Mesendoderm (in vitro differentiated cells): ENCODE results near the gene KIF1A.
"Not testable (repeated sequence)": the region's sequence is repeated elsewhere in the genome, so short reads cannot be mapped to it uniquely, and the experiment has no call there.

Source experiments
- DNase-seq: peaks from one replicate; pipeline ENCODE4 v3.0.0; 2013
- H2AK5ac ChIP-seq: 2 replicates; pipeline ENCODE4 v1.6.1; 2013; ENCODE audit warnings: low read length, inconsistent platforms
- H2BK120ac ChIP-seq: 2 replicates; pipeline ENCODE4 v1.6.1; 2013; ENCODE audit warnings: low read depth, mild to moderate bottlenecking, low read length, moderate library complexity, mixed read lengths
- H2BK15ac ChIP-seq: replicated peaks from 2 replicates; pipeline ENCODE4 v1.6.1; 2013; ENCODE audit warnings: low read depth, mild to moderate bottlenecking, moderate library complexity
- H2BK5ac ChIP-seq: 2 replicates; pipeline ENCODE4 v1.6.1; 2013; ENCODE audit warnings: low read length, inconsistent platforms
- H3K18ac ChIP-seq: 2 replicates; pipeline ENCODE4 v1.6.1; 2013; ENCODE audit warnings: mild to moderate bottlenecking, low read length, mixed read lengths
- H3K23ac ChIP-seq: one replicate; pipeline ENCODE4 v1.6.1; 2013; ENCODE audit warnings: low read length
- H3K27ac ChIP-seq: 2 replicates; pipeline ENCODE4 v1.5.1; 2013; ENCODE audit warnings: low read depth, mild to moderate bottlenecking, inconsistent platforms, low read length, moderate library complexity
- H3K27me3 ChIP-seq: 2 replicates; pipeline ENCODE4 v1.6.1; 2013; ENCODE audit warnings: low read length, control low read depth, mild to moderate bottlenecking, inconsistent platforms; ENCODE audit not compliant: insufficient read depth, poor library complexity
- H3K36me3 ChIP-seq: 2 replicates; pipeline ENCODE4 v1.6.1; 2013; ENCODE audit warnings: low read length, inconsistent platforms; ENCODE audit not compliant: control insufficient read depth, insufficient read depth
- H3K4ac ChIP-seq: one replicate; pipeline ENCODE4 v1.6.1; 2013; ENCODE audit warnings: low read depth, mild to moderate bottlenecking, low read length, moderate library complexity
- H3K4me1 ChIP-seq: 2 replicates; pipeline ENCODE4 v1.6.1; 2013; ENCODE audit warnings: low read depth, low read length, inconsistent platforms; ENCODE audit not compliant: control insufficient read depth
- H3K4me2 ChIP-seq: 2 replicates; pipeline ENCODE4 v1.6.1; 2013; ENCODE audit warnings: low read length
- H3K4me3 ChIP-seq: 2 replicates; pipeline ENCODE4 v1.5.1; 2013; ENCODE audit warnings: mild to moderate bottlenecking, low read length
- H3K56ac ChIP-seq: one replicate; pipeline ENCODE4 v1.6.1; 2013; ENCODE audit warnings: low read length
- H3K79me1 ChIP-seq: 2 replicates; pipeline ENCODE4 v1.6.1; 2013; ENCODE audit warnings: low read length, inconsistent platforms
- H3K79me2 ChIP-seq: 2 replicates; pipeline ENCODE4 v1.6.1; 2013; ENCODE audit warnings: mild to moderate bottlenecking, low read length; ENCODE audit not compliant: control insufficient read depth, insufficient read depth
- H3K9ac ChIP-seq: 2 replicates; pipeline ENCODE4 v1.6.1; 2013; ENCODE audit warnings: low read length, inconsistent platforms
- H4K5ac ChIP-seq: one replicate; pipeline ENCODE4 v1.6.1; 2013; ENCODE audit warnings: low read length
- H4K8ac ChIP-seq: one replicate; pipeline ENCODE4 v1.6.1; 2013; ENCODE audit warnings: low read depth, mild to moderate bottlenecking, control low read depth, low read length, moderate library complexity
- WGBS: extraction: QIAGEN DNeasy Blood & Tissue Kit; methylation state at CpG from one replicate; pipeline ENCODE4 v1.1.7; 2013; ENCODE audit warnings: low lambda C conversion rate, missing lambda C conversion rate; ENCODE audit not compliant: insufficient coverage; ENCODE audit errors: extremely low coverage; 5-methylcytosine and 5-hydroxymethylcytosine counted together

Gene KIF1A

GRCh38 chr2:240682431-240683224 is 137.4 kb downstream of the KIF1A start, which contains the start of gene AQP12B:
Gene AQP12B, minus strand, starts transcription at chr2:240682885. Its CDS starts 48 bp downstream, at chr2:240682837.
- not testable (repeated sequence) for H3K9ac ChIP-seq, H3K23ac ChIP-seq, DNase-seq, H3K79me2 ChIP-seq, H2BK120ac ChIP-seq, H3K36me3 ChIP-seq, H3K79me1 ChIP-seq, H2BK5ac ChIP-seq, H3K4me3 ChIP-seq, H4K8ac ChIP-seq, H3K56ac ChIP-seq, H3K4me2 ChIP-seq, H3K4ac ChIP-seq, H3K4me1 ChIP-seq, H2AK5ac ChIP-seq, H3K27me3 ChIP-seq, H2BK15ac ChIP-seq, H3K18ac ChIP-seq, H3K27ac ChIP-seq, H4K5ac ChIP-seq
- WGBS = no CpG with 5 or more reads among the region's 37 CpGs

GRCh38 chr2:240680185-240680584 is 139.8 kb downstream of the KIF1A start:
- not testable (repeated sequence) for H2BK15ac ChIP-seq, H3K27me3 ChIP-seq, H3K4me1 ChIP-seq, H3K9ac ChIP-seq, H3K36me3 ChIP-seq, H2AK5ac ChIP-seq, H3K27ac ChIP-seq, H4K5ac ChIP-seq, H2BK120ac ChIP-seq, H3K4me2 ChIP-seq, H2BK5ac ChIP-seq, H3K79me2 ChIP-seq, H3K18ac ChIP-seq, H3K79me1 ChIP-seq, H3K56ac ChIP-seq, H3K4ac ChIP-seq, H3K23ac ChIP-seq, H3K4me3 ChIP-seq, DNase-seq, H4K8ac ChIP-seq
- WGBS = no CpG with 5 or more reads among the region's 11 CpGs

DNA sequence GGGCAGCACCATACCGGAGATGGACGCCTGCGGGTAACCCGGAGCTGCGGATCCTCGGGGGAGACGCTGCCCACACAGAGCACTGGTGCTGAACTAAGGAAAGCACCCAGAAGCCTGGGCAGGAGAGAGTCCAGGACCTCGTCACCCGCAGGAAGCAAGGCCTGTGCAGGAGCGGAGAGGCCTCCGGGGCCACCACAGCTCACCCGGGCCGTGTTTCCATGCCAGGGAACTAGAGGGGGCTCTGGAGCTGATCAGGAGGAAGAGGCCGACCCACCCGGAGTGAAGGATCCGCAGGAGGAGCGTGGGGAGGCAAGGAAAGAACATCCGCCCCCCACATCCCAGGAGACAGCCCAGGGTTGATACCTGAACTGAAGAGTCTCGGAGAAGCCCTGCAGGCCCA is 141.1 kb downstream of the KIF1A start:
- H3K27ac ChIP-seq, H2BK15ac ChIP-seq, H3K56ac ChIP-seq, H3K27me3 ChIP-seq, H3K18ac ChIP-seq, H4K5ac ChIP-seq, DNase-seq, H3K4me3 ChIP-seq, H3K4me1 ChIP-seq, H3K4ac ChIP-seq, H2BK5ac ChIP-seq, H3K23ac ChIP-seq, H3K79me2 ChIP-seq, H3K4me2 ChIP-seq, H3K36me3 ChIP-seq, H3K9ac ChIP-seq, H4K8ac ChIP-seq, H2AK5ac ChIP-seq, H2BK120ac ChIP-seq, H3K79me1 ChIP-seq: not testable (repeated sequence)
- WGBS = no CpG with 5 or more reads among the region's 19 CpGs

DNA sequence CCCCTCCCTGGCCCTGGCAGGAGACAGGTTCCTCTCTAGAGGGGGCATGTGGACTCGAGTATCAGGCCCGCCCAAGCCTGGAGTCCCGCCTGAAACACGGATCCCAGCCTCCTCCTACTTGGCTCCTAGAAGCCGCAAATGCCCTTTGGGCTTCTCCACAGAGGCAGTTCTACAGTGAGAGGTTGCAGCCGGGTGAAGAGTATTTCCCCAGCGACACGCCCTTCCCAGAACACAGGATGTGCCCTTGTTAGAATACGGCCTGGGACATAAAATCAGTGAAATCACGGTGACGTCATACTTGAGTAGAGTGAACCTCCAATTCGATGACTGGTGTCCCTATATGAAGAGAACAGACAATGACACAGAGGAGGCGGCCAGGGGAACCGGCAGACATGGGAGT is 142.0 kb downstream of the KIF1A start:
- H3K79me2 ChIP-seq, H3K9ac ChIP-seq, H2BK15ac ChIP-seq, H2BK5ac ChIP-seq, H3K4me1 ChIP-seq, H3K27me3 ChIP-seq, H3K4ac ChIP-seq, H3K23ac ChIP-seq, H3K18ac ChIP-seq, H3K4me3 ChIP-seq, H3K79me1 ChIP-seq, H4K5ac ChIP-seq, H3K27ac ChIP-seq, DNase-seq, H2AK5ac ChIP-seq, H3K36me3 ChIP-seq, H4K8ac ChIP-seq, H3K4me2 ChIP-seq, H2BK120ac ChIP-seq, H3K56ac ChIP-seq: not testable (repeated sequence)
- no CpG with 5 or more reads among the region's 14 CpGs for WGBS

GRCh38 chr2:240675345-240675744 is 144.7 kb downstream of the KIF1A start:
- H2BK120ac ChIP-seq, H3K4me1 ChIP-seq, H3K4me2 ChIP-seq, H2BK15ac ChIP-seq, H3K36me3 ChIP-seq, DNase-seq, H3K4me3 ChIP-seq, H3K4ac ChIP-seq, H3K56ac ChIP-seq, H3K79me1 ChIP-seq, H4K5ac ChIP-seq, H3K27me3 ChIP-seq, H3K9ac ChIP-seq, H4K8ac ChIP-seq, H3K23ac ChIP-seq, H2BK5ac ChIP-seq, H3K79me2 ChIP-seq, H3K27ac ChIP-seq, H3K18ac ChIP-seq, H2AK5ac ChIP-seq: not testable (repeated sequence)
- no CpG with 5 or more reads among the region's 24 CpGs for WGBS
